GM18499 (cell line): ENCODE data around the gene NCAPH2.
"Not testable (repeated sequence)": the region's sequence is repeated elsewhere in the genome, so short reads cannot be mapped to it uniquely, and the experiment has no call there.

Source experiments
- ATAC-seq: cut with Tn5 transposase; IDR thresholded peaks from one replicate; pipeline ENCODE4 v1.9.1; 2021; ENCODE audit warnings: moderate number of reproducible peaks; ENCODE audit not compliant: insufficient read depth, unreplicated experiment

The NCAPH2 gene

DNA sequence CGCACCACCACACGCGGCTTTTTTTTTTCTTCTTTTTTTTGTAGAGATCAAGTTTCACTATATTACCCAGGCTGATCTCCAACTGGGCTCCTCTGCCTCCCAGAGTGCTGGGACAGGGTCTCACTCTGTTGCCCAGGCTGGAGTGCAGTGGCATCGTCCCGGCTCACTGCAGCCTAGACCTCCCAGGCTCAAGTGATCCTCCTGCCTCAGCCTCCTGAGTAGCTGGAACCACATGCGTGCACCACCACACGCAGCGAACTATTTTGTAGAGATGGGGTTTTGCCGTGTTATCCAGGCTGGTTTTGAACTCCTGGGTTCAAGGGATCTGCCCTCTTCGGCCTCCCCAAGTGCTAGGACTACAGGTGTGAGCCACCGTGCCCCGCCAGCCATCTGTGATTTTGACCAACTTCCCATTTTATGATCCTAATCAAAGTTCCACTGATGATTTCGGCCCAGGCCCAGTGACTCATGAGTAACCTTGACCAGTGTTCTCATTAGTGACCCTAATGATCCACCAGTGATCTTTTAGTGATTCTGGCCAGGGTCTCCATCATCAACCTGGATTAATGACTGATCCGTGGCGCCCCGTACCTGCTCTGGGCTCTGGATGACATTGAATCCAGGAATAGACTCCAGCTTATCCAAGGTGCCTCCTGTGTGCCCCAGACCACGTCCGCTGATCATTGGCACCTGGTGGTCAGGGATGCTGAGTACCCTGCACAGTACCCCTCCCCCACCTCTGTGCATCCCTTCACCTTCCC, 20.1 kb downstream of the NCAPH2 start:
- ATAC-seq: no peak

DNA sequence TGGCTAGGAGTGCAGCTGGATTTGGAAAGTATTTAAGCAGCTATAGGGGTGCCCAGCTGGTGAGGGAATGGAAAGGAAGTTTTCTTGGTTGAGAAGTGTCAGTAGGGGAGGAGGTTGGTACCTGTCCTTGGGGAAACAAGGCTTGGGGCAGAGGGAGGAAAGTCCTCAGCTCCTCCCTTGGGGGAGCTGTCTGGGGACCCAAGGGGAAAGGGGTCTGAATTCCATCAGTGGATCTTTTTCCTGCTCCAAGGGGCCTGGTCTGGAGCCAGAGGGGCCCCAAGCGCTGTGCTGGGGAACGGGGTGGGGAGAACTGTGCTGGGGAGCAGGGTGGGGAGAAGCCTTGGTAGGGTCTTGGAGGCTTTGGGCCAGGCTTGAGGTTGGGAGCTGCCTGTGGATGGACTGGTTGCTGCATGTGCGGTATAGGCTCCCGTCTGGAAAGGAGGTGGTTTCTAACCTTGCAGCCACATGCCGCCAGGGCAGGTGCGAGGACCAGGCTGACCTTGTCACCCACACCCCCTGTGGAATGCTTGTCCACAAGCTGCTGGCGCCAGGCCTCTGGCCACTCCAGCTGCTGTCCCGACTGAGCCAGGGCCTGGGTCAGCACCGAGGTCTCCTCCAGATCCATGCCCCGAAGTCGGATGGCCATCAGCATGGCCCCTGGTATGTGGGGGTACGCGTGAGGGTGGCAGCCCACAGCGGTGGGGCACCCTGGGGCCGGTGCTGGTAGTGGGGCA, 20.8 kb downstream of the NCAPH2 start:
- ATAC-seq: no peak

DNA sequence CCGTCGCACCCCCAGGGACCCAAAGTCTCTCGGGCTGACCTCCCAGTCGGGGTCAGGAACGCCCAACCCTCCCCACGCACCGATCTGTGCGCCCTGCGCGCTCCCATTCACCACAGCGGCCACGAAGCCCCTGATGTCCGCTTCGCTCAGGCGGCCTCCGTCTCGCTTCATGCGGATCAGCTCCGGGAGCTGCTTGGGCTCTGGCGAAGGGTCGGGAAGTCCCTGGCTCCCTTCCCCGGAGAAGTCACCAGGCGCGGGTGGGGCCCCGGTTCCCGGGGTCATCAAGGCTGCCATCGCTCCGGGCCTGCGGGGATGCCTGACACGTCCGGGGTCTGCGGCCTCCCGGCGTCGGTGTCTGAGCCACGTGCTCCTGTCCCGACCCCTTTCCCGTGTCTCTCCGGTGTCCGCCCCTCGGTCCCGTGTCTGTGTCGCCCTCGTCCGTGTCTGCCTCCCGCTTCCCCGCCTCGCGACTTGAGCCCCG, 21.4 kb downstream of the NCAPH2 start:
- ATAC-seq: no peak

DNA sequence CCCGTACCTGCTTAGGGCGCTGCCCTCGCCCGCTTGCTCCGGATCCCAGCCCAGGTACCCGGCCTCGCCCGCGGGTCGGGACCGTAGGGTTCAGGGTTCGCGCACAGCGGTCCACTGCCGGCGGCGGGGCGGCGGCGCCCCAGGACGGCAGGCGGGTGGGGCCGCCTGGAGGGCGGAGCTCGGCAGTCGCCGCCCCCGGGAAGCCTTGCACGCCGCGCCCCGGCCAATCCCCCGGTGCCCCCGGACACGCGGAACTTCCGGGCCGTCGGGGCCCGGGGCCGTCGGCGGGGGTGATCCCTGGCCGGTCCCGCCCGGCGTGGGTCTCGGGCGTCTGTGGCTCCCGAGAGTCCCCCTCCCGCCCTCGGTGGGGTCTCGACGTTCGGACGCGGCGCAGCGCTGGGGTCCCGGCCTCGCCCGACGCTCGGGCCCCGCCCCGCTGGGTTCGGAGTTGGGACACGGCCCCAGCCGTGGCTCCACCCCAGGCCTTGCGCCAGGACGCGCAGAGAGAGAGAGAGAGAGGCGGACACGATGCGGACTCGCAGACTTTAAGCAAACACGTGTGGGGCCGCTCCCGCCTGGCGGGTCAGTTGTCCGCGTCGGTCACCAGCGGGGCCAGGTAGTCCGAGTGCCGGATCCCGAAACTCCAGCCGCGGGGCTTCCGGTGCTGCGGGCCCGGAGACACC, 22.0 kb downstream of the NCAPH2 start, which contains the start of gene TYMP:
TSS of gene TYMP (minus strand) at position 116 of the 683 bp plus-strand sequence. CDS start 303 bp downstream, outside the sequence.
- ATAC-seq: no peak

DNA sequence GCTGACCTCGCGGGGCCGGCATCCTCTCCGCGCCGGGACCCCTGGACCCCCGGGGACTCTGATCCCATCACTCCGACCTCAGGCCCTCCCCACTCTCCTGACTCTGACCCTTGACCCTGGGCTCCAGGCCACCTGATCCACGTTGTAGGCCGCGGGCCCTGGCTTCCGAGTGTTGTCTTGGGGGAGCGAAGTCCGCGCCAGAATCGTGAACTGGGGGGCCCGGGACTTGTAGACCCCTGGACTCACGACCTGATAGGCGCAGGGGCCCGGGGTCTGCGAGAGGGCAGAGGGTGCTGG, 22.5 kb downstream of the NCAPH2 start:
- ATAC-seq: no peak

DNA sequence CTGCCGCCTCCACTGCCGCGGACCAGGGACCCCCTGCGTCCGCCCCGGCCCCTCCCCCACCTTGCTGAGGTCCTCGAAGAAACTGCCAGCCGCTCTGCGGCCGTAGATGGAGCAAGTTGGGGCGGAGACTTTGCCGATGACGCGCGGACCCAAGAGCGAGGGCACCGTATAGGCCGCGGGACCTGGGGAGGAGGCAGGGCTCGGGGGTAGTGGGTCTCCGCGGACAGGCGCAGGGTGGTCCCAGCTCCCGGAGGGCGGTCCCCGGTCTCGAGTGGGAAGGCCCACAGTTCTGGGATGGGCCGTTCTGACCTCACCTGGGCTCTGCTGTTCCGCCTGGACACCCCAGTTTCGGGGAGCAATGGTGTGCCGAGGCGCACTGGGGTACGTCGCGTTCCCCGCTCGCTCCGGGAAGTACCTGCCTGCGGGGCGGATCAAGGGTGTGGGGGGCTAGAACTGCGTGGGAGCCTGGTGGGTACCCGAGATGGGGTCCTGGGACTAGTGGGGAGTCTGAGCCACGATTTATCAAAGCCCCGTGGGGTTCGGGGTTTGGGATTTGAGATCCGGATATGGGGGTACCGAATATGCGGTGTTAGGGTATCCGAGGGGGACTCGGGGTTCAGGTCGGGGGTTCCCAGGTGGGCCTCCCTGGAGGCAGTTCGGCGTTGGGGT, 23.0 kb downstream of the NCAPH2 start:
- ATAC-seq: no peak

DNA sequence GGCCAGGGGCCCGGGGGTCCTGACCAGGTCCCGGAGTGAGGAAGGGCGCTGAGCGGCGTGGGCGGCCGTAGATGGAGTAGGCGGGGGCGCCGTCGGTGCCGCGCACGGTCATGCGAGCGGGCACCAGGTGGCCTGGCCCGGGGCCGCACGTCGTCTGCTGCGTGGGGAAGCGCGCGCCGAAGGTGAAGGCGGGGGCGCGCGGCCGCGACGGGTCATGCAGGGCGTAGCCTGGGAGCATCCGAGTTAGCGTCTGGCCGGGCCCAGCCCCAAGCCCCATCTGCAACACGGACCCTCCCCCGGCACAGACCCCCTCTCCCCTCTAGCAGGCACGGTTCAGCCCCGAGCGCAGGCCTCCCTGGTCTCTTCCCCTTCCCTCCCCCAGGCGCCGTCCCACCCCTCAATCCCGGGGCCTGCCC, 23.5 kb downstream of the NCAPH2 start:
- ATAC-seq: no peak

DNA sequence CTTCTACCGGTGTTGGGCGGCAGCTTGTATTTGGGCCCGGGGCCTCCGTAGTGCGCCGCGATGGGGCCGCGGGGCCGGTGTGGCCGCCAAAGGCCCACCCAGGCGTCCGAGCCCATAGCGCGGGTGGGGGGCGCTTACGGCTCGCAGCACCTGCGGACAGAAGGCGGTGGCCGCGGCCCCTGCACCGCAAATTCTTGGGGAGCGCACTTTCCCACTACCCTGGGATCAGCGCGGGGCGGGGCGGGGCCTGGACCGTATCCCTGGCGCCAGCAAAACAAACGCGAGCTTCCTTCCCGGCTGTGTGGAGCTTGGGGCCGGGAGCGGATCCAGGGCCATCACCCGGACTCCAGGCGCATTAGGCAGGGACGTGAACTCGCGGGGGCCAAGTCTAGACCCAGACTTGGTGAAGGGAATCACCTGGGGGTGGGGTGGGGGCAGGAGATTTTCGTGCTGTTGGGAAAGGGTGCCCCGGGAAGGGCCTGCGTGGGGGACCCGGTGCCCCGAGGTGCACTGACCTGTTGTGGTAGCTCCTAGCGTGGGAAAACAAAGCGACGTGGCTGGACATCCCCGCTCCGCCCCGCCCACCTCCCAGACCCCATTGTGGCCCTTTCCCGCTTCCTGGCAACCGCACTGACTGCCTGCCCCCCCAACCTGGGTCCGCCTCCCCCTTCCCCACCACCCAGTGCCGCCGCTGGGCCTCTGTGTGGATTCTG, 24.1 kb downstream of the NCAPH2 start:
- ATAC-seq: no peak

DNA sequence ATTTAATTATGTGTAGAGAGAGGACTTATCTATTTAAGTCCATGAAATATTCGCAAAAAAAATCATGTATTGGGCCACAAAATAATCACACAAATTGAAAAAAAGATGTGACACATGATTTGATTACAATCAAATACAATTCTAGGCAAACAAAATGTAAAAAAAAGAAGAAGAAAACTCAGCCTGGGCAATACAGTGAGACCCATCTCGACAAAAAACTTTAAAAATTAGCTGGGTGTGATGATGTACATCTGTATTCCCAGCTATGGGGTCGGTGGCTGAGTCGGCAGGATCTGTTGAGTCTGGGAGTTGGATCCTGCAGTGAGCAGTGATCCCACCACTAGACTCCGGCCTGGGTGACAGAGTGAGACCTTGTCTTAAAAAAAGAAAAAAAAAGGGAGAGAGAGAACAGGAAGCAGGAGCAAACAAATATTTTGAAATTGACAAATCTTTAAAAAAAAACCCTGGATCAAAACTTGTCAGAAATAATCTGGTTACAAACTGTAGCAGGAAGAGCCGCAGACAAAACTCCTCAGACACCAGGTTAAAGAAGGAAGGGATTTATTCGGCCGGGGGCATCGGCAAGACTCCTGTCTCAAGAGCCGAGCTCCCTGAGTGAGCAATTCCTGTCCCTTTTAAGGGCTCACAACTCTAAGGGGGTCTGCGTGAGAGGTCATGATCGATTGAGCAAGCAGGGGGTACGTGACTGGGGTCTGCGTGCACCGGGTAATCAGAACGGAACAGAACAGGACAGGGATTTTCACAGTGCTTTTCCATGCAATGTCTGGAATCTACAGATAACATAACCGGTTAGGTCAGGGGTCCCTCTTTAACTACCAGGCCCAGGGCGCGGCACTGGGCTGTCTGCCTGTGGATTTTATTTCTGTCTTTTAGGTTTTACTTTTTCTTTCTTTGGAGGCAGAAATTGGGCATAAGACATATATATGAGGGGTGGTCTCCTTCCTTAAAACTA, 25.1 kb downstream of the NCAPH2 start:
- ATAC-seq: no peak

DNA sequence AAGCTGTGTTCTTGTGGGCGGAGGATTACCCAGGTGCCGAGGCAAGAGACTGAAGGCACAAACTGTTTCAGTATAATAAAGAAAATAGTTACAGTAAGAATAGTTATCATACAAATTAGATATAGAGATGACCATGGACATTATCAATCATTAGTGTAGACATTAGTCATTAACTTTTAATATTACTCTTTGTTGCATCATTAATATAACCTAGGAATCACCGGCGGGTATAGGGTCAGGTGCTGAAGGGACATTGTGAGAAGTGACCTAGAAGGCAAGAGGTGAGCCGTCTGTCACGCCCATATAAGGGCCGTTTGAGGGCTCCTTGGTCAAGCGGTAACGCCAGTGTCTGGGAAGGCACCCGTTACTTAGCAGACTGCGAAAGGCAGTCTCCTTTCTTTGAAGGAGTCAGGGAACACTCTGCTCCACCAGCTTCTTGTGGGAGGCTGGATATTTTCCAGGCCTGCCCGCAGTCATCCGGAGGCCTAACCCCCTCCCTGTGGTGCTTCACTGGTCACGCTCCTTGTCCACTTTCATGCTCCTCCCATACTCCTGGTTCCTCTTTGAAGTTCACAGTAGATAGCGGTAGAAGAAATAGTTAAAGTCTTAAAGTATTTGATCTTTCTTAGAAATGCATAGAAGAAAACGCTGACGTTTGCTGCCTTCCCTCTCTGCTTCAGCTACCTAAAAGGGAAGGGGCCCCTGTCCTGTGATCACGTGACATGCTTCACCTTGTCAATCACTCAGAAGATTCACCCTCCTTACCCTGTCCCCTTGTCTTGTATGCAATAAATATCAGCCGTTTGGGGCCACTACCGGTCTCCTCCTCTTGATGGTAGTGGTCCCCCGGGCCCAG, 26.1 kb downstream of the NCAPH2 start:
- not testable (repeated sequence) for ATAC-seq

DNA sequence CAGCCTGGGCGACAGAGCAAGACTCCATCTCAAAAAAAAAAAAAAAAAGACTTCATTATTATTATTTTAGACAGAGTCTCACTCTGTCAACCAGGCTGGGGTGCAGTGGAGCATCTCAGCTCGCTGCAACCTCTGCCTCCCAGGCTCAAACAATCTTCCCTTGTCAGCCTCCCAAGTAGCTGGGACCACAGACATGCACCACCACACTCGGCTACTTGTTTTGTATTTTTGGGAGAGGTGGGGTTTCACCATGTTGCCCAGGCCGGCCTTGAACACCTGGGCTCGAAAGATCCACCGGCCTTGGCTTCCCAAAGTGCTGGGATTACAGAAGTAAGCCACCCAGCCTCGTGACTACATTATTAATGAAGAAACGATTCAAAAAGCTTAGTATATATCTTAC, 27.1 kb downstream of the NCAPH2 start:
- no peak for ATAC-seq

DNA sequence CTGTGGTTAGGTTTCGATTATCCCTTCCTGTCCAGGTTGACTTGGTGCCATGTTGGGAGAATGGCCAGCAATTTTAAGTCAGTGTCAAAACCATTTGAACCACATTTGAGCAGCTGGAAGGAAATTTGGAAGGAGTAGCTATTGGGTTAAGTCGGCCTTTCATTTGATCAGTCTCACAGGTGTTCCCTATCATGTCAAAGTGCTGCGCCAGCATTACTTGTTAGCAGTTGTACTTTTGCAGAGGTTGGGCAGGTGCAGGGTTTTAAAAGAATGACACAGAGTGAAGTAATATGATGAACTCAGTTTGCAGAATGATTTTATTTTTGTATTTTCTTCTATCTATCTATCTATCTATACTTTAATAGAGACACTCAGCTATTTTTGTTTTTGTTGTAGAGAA, 28.2 kb downstream of the NCAPH2 start:
- ATAC-seq: no peak

DNA sequence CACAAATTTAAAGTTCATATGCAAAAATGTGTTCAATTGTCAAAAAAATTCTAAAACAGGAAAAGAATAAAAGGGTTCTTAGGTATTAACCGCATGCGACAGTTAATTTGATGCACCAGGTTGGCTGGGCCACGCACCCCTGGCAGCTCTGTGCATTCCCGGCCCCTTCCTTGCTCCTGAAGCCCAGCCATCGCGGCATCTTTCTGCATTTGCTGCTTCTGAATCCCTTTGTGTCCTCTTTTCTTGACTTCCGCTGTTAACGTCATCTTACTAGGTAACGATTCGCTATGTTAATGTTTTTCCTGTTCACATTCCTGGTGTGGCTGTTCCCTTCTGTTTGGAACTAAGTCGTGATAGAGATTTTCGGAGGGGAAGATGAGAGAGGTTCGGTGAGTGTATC, 29.7 kb downstream of the NCAPH2 start:
- ATAC-seq: no peak

DNA sequence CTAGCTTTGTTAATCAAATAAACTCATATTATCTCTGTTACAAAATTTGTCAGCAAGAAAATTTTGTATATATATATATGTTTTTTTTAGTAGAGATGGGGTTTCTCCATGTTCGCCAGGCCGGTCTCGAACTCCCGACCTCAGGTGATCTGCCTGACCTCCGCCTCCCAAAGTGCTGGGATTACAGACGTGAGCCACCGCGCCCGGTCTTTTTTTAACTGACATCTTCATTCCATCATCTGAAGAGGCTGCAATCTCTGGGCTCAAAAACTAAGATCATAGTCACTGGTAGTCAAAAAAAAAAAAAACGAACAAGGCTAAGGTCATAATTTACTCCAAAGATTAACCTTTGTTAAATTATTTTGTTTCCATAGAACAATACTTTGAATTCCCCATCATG, 32.4 kb downstream of the NCAPH2 start:
- ATAC-seq: no peak

DNA sequence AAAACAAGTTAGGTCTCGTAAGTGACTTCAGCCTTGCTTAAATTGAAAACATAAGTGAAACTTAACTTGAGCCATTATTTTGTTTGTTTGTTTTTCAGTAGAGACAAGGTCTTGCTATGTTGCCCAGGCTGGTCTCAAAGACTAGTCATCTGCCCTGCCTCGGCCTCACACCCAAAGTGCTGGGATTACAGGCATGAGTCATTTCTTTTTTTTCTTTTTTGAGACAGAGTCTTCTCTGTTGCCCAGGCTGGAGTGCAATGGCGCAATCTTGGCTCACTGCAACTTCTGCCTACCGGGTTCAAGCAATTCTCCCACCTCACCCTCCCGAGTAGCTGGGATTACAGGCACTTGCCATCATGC, 33.6 kb downstream of the NCAPH2 start:
- not testable (repeated sequence) for ATAC-seq

DNA sequence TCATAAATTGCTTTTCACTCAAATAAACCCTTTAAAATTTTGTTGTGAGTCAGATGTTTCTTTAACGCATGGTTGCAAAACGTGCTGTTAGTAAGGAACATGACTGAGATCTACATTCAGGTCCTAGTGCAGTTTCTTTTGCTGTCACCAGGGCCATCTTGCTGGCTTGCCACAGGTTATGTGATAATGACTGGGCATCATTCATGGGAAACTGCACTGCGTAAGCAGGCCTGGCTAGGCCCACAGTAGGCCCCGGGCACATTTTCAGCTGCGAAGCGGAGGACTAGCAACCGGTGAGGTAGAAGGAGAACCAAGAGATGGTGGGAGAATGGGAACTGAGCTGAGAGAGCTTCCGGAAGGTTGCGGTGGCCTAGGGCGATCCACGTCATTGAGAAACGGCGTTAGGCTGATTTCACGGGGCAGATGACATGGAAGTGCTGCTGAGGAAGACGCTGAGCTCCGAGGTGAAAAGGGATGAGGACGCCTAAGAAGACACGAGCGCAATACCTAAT, 34.4 kb downstream of the NCAPH2 start:
- ATAC-seq: no peak

DNA sequence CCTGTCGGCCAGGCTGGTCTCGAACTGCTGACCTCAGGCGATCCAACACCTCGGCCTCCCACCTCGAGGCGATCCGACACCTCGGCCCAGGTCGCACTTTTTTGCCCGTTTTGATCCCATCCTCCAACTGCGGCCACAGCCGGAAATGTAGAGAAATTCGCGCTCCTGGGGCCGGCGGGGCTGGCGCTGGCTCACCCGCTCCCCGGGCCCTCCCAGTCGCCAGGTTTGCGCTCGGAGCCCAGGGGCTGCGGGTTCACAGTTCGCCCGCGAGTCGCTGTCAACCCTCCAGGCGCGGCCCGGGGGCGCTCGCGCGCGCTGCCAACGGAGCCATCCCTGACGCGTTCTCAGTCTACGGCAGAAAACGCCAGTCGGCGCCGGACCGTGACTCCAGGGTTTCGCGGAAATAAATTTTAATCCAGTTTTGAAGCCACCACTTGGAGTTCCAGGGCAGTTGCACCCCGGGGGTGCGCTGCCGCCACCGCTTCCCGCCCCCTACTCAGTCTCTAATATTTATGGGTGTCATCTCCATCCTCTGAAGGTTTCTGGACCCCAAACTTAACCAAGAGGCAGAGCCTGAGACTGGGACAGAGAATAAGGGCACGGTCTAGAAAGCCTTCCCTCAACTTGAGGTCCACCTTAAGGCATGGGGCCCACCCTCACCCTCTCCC, 36.2 kb downstream of the NCAPH2 start:
- ATAC-seq: no peak
